Measurements from ENCODE around the gene ERN2. TPM values are rescaled to one million over a fixed set of nuclear protein-coding genes. Genes with fewer than 3 reads are reported as not detected.
"Not testable (repeated sequence)": the region's sequence is repeated elsewhere in the genome, so short reads cannot be mapped to it uniquely, and the experiment has no call there.

The ERN2 gene
- total RNA-seq, 1 donor from 2014 or later: not detected

DNA sequence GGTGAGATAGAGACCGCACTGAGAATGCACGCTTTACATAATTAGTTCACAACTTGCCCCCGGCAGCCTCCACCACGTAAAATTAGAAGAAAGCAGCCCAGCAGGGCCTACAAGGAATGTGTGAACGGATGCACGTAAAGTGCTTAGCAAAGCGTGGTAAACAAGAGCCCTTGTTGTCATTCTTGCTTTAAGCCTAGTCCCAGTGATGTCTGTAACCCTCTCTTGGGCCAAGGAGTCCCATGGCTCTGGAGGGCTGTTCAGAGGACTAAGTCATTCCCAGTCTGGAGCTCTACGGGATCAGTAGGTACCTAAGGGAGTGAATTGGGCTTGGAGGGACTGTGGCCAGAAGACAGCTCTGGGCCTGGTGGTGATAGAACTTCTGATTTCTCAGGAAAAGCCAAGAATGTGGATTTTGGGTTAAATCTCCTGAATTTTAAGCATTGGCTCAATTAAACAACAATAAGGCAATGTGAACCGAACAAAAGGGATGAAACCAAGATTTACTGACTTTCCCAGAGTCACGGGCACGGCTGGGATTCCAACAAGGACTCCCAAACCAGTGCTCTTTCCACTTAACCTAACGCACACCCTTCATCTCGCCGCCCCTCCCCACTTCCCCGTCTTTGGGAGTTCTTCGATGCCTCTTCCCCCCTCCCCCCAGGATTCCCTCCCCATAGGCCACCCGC lies 41.0 kb upstream of the ERN2 start:
- H3K4me3 Mint-ChIP-seq: peak overlapping the region; percentile 24
- ChIA-PET POLR2A (no interaction called here), CTCF (no interaction called here)
- TF ChIP-seq, protein P1, sequence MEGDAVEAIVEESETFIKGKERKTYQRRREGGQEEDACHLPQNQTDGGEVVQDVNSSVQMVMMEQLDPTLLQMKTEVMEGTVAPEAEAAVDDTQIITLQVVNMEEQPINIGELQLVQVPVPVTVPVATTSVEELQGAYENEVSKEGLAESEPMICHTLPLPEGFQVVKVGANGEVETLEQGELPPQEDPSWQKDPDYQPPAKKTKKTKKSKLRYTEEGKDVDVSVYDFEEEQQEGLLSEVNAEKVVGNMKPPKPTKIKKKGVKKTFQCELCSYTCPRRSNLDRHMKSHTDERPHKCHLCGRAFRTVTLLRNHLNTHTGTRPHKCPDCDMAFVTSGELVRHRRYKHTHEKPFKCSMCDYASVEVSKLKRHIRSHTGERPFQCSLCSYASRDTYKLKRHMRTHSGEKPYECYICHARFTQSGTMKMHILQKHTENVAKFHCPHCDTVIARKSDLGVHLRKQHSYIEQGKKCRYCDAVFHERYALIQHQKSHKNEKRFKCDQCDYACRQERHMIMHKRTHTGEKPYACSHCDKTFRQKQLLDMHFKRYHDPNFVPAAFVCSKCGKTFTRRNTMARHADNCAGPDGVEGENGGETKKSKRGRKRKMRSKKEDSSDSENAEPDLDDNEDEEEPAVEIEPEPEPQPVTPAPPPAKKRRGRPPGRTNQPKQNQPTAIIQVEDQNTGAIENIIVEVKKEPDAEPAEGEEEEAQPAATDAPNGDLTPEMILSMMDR (IDR thresholded peaks at IDR 0.05): no peak
- no peak overlapping the region for H3K27ac Mint-ChIP-seq
- H3K9me3 Mint-ChIP-seq: no peaks in the 10 kb centered on the region
- ATAC-seq (ENCODE audit: low read depth) (no peak), DNase-seq (no peak)
- H3K36me3 Mint-ChIP-seq (ENCODE audit: low read depth): no peaks in the 10 kb centered on the region
- intact Hi-C loops (cut with micrococcal nuclease): no loop called here
- peaks cover 10% of the 10 kb centered on the region for H3K4me1 Mint-ChIP-seq
- peaks cover 49% of the 10 kb centered on the region for H3K27me3 Mint-ChIP-seq

DNA sequence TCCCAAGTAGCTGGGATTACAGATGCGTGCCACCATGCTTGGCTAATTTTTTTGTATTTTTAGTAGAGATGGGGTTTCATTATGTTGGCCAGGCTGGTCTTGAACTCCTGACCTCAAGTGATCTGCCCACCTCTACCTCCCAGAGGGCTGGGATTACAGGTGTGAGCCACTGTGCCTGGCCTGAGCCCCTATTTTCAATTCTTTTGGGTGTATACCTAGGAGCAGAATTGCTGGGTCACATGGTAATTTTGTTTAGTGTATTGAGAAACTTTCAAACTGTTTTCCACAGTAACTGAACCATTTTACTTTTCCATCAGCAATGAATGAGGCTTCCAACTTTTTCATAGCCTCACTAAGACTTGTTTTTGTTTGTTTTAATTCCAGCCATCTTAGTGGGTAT lies 38.0 kb upstream of the ERN2 start:
- H3K27ac Mint-ChIP-seq; ATAC-seq (ENCODE audit: low read depth); DNase-seq; H3K9me3 Mint-ChIP-seq; H3K36me3 Mint-ChIP-seq (ENCODE audit: low read depth); intact Hi-C loops (cut with micrococcal nuclease); H3K4me3 Mint-ChIP-seq; POLR2A ChIA-PET; CTCF ChIA-PET: not testable (repeated sequence)
- Mint-ChIP-seq H3K27me3 (peaks cover 35% of the 10 kb centered on the region), H3K4me1 (peaks cover 10% of the 10 kb centered on the region)

- TF ChIP-seq, protein P1 (IDR thresholded peaks at IDR 0.05): no peak
- peaks cover 10% of the 10 kb centered on the region for H3K9me3 Mint-ChIP-seq
- no peaks in the 10 kb centered on the region for H3K4me1 Mint-ChIP-seq
- H3K36me3 Mint-ChIP-seq (ENCODE audit: low read depth): no peaks in the 10 kb centered on the region
- DNase-seq (no peak), ATAC-seq (ENCODE audit: low read depth) (no peak)
- CTCF ChIA-PET: no interaction called here
- no peak overlapping the region for H3K27ac Mint-ChIP-seq
- no peak overlapping the region for H3K4me3 Mint-ChIP-seq
- H3K27me3 Mint-ChIP-seq: peaks cover 42% of the 10 kb centered on the region
- POLR2A ChIA-PET: no interaction called here
- intact Hi-C loops (cut with micrococcal nuclease): no loop called here
These were observed 35.6 kb upstream of the ERN2 start for GRCh38 chr16:23748630-23749029.

- H3K9me3 Mint-ChIP-seq: peaks cover 10% of the 10 kb centered on the region
- H3K4me1 Mint-ChIP-seq: no peaks in the 10 kb centered on the region
- POLR2A ChIA-PET: no interaction called here
- intact Hi-C loops (cut with micrococcal nuclease): no loop called here
- TF ChIP-seq, protein P1 (IDR thresholded peaks at IDR 0.05): no peak
- no peak overlapping the region for H3K27ac Mint-ChIP-seq
- H3K4me3 Mint-ChIP-seq: no peak overlapping the region
- CTCF ChIA-PET: no interaction called here
- peaks cover 51% of the 10 kb centered on the region for H3K27me3 Mint-ChIP-seq
- no peaks in the 10 kb centered on the region for H3K36me3 Mint-ChIP-seq (ENCODE audit: low read depth)
- ATAC-seq (ENCODE audit: low read depth): no peak
- DNase-seq: no peak
These were observed 32.2 kb upstream of the ERN2 start for GRCh38 chr16:23745263-23745662.

- no peak for DNase-seq
- ChIA-PET POLR2A (no interaction called here), CTCF (no interaction called here)
- no peak for ATAC-seq (ENCODE audit: low read depth)
- intact Hi-C loops (cut with micrococcal nuclease): no loop called here
- no peaks in the 10 kb centered on the region for H3K36me3 Mint-ChIP-seq (ENCODE audit: low read depth)
- H3K9me3 Mint-ChIP-seq: peaks cover 10% of the 10 kb centered on the region
- TF ChIP-seq, protein P1 (IDR thresholded peaks at IDR 0.05): no peak
- no peak overlapping the region for H3K27ac Mint-ChIP-seq
- H3K27me3 Mint-ChIP-seq: peaks cover 48% of the 10 kb centered on the region
- no peaks in the 10 kb centered on the region for H3K4me1 Mint-ChIP-seq
- no peak overlapping the region for H3K4me3 Mint-ChIP-seq
These were observed 29.7 kb upstream of the ERN2 start for GRCh38 chr16:23742766-23743165.
